ENCODE measurements around the gene WDFY3.
A peak's percentile ranks its signal among the peaks of the same experiment; 100 is the strongest.

WDFY3 gene

GRCh38 chr4:84790769-84791565 lies 175.5 kb downstream of the WDFY3 start:
- DNase-seq, result no peak

GRCh38 chr4:84786478-84786877 lies 180.0 kb downstream of the WDFY3 start:
- no peak for DNase-seq

GRCh38 chr4:84782517-84782916 lies 184.0 kb downstream of the WDFY3 start:
- DNase-seq, result no peak

- DNase-seq, result no peak
These were observed 185.8 kb downstream of the WDFY3 start for GRCh38 chr4:84780719-84781118.

- DNase-seq, result no peak
These were observed 188.4 kb downstream of the WDFY3 start for GRCh38 chr4:84778041-84778440.

- DNase-seq, result no peak
These were observed 199.3 kb downstream of the WDFY3 start for GRCh38 chr4:84767168-84767567.

- DNase-seq, result no peak
These were observed 213.0 kb downstream of the WDFY3 start for GRCh38 chr4:84753321-84753972.

- no peak for DNase-seq
These were observed 214.8 kb downstream of the WDFY3 start for GRCh38 chr4:84751707-84752106.

GRCh38 chr4:84750960-84751283 lies 215.6 kb downstream of the WDFY3 start:
- no peak for DNase-seq

- DNase-seq, result peak in 1 of 2 experiments; percentile 49
These were observed 216.1 kb downstream of the WDFY3 start for GRCh38 chr4:84750260-84750959.

GRCh38 chr4:84740057-84740456 lies 226.4 kb downstream of the WDFY3 start:
- no peak for DNase-seq

GRCh38 chr4:84738622-84739021 lies 227.9 kb downstream of the WDFY3 start:
- DNase-seq, result no peak

GRCh38 chr4:84737656-84738055 lies 228.8 kb downstream of the WDFY3 start:
- DNase-seq, result no peak

GRCh38 chr4:84734037-84734436 lies 232.5 kb downstream of the WDFY3 start:
- no peak for DNase-seq

- DNase-seq, result no peak
These were observed 233.0 kb downstream of the WDFY3 start for GRCh38 chr4:84733343-84734033.

- no peak for DNase-seq
These were observed 236.1 kb downstream of the WDFY3 start for GRCh38 chr4:84730375-84730774.

GRCh38 chr4:84727491-84727890 lies 239.0 kb downstream of the WDFY3 start:
- DNase-seq, result no peak

- no peak for DNase-seq
These were observed 240.1 kb downstream of the WDFY3 start for GRCh38 chr4:84726356-84726755.

- no peak for DNase-seq
These were observed 243.8 kb downstream of the WDFY3 start for GRCh38 chr4:84722720-84723119.

- no peak for DNase-seq
These were observed 247.4 kb downstream of the WDFY3 start for GRCh38 chr4:84719115-84719514.

GRCh38 chr4:84718699-84719098 lies 247.8 kb downstream of the WDFY3 start:
- DNase-seq, result no peak

- no peak for DNase-seq
These were observed 255.9 kb downstream of the WDFY3 start for GRCh38 chr4:84710548-84710947.

- DNase-seq, result no peak
These were observed 257.9 kb downstream of the WDFY3 start for GRCh38 chr4:84708406-84709135.

Measured in NCI-H526 (cell line).